Measurements from ENCODE around the gene OTOS.

The OTOS gene

DNA sequence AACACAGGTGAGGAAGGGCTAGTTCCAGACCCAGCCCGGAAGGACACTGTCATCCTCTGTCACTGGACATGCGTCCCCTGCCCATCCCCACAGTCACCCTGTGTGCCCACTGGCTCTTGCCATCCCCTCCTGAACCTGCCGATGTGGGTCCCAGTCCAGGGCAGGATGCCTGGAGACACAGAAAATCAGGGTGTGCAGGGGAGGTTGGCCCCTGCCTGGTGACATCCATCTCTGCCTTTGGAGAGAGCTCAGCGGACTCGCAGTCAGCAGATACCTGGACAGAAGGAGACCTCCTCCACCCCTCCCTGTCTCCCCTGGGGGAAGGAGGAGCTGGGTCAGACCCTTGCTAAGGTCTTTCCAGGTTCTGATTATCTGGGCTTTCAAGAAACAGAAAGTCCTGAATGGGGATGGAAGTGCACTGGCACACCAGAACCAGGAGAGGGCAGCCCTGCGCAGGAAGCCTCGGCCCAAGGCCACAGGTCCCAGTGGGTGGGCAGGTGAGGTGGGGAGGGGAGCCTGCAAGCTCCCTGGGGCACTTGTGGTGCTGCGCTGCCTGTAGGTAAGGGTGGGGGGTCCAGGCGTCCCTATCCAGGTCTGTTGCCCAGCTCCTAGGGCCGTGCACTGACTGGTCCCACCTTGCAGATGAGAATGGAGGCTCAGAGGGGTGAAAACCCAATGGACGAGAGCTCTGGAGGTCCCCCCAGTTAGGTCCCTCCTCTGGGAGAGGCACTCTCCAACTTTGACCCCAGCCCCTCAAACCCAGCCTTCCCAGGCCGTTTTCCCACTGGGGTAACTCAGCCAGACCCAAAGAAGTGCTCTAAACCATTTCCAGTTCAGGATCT is 9.7 kb upstream of the OTOS start:
- no peak for DNase-seq

DNA sequence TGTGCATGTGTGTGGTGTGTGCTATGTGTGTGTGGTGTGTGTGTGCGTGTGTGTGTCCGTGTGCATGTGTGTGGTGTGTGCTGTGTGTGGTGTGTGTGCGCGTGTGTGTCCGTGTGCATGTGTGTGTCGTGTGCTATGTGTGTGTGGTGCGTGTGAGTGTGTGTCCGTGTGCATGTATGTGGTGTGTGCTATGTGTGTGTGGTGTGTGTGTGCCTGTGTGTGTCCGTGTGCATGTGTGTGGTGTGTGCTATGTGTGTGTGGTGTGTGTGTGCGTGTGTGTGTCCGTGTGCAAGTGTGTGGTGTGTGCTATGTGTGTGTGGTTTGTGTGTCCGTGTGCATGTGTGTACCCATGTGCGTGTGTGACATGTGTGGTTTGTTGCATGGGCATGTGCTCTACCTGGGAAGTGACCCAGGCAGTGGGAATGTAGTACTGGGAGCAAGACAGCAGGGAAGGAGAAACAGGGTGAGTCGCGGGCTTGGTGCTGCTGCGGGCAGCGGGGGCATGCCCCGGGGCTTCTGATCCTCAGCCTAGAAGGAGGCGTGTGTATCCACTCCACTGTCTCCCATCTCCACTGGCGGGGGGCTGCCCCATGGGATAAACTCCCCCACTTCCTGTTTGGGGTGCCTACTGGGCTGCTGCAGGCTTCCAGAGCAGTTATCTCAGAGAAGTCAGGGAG is 7.6 kb upstream of the OTOS start:
- no peak for DNase-seq

DNA sequence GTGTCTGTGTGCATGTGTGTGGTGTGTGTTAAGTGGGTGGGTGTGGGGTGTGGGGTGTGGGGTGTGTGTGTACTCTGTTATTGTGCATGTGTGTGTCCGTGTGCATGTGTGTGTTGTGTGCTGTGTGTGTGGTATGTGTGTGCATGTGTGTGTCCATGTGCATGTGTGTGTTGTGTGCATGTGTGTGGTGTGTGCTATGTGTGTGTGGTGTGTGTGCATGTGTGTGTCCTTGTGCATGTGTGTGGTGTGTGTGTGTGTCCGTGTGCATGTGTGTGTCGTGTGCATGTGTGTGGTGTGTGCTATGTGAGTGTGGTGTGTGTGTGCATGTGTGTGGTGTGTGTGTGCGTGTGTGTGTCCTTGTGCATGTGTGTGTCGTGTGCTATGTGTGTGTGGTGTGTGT is 6.9 kb upstream of the OTOS start:
- no peak for DNase-seq

DNA sequence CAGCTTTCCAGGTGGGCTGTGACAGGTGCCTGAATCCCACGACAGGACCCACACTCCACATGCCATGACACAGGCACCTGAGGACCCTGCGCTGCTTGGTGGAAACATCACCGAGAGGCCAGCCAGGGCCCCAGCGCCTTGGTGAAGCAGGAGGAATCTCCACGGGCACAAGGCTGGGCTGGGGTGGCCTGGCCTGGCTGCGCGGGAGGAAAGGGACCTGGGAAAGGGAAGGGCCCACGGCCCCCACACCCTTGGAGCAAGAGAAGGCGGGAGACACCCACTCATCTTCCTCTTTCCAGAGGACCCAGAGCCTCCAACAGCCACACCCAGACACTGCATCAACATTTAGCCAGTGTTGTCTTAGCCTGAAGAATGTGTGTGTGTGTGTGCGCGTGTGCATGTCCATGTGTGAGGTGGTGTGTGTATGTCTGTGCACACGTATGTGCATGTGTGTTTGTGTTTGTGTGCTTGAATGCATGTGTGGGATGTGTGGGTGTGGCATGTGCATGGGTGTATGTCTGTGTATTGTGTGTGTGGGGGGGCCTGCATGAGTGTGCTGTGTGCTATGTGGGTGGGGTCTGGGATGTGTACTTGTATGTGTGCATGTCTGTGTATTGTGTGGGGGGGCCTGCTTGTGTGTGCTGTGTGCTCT is 6.3 kb upstream of the OTOS start:
- no peak for DNase-seq

DNA sequence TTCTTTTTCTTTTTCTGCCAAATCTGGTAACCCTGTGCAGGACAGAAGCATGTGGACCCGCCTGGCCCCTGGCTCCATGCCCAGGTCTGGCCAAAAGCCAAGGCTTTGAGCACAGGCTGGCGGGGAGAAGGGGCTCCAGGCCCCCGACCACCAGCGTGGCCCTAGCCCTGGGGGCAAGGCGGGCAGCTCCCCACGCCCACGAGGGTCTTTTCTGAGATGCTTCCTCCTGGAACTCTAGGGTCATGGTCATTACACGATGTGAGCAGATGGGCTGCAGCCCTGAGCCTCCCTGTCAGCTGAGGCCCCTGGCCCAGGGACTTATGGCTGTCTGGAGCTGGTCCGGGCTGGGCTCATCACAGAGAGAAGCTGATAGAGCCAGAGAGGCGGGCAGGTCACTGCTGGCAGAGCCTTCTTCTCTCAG is 5.7 kb upstream of the OTOS start:
- DNase-seq, result no peak

DNA sequence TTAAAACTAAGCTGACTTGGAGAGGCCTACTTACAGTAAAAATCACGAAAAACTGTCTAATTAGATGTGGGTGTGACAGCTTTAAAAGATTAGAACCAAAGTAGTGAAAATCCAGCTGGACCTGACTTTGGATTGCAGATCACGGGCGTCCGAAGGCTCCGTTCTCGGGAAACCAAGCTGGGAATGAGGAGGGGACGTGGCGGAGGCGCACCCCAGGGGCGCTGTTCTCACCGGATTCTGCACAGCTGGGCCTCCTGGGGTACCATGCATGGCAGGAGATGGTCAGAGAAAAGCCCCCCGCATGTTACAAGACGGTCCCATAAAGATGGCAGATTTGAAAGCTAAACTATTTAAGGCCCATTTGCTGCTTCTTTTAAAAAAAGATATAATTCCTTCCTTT is 5.0 kb upstream of the OTOS start:
- DNase-seq, result no peak

DNA sequence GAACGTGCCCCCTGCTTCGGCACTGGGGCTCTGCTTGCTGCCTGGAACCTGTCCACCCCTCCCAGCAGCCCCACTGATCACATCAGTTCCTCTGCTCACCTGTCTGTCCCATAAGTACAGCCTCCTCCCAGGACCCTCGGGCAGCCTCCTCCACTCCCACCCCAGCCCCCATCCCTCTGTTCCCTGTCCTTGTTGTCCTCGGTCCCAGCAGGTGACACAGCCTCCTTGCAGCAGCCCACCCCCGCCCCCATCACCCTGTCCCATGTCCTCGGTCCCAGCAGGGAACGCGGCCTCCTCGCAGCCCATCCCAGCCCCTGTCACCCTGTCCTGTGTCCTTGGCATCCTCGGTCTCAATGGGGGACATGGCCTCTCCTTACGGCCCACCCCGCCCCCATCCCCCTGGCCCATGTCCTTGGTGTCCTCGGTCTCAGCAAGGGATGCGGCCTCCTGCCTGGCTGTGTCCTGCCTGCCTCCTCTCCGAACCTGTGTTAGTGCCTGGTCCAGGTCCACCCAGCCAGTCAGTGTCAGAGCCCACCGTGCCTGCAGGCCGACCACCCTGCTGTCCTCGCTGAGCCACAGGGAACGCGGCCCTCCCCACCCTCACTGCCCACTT is 4.3 kb upstream of the OTOS start:
- DNase-seq, result no peak

DNA sequence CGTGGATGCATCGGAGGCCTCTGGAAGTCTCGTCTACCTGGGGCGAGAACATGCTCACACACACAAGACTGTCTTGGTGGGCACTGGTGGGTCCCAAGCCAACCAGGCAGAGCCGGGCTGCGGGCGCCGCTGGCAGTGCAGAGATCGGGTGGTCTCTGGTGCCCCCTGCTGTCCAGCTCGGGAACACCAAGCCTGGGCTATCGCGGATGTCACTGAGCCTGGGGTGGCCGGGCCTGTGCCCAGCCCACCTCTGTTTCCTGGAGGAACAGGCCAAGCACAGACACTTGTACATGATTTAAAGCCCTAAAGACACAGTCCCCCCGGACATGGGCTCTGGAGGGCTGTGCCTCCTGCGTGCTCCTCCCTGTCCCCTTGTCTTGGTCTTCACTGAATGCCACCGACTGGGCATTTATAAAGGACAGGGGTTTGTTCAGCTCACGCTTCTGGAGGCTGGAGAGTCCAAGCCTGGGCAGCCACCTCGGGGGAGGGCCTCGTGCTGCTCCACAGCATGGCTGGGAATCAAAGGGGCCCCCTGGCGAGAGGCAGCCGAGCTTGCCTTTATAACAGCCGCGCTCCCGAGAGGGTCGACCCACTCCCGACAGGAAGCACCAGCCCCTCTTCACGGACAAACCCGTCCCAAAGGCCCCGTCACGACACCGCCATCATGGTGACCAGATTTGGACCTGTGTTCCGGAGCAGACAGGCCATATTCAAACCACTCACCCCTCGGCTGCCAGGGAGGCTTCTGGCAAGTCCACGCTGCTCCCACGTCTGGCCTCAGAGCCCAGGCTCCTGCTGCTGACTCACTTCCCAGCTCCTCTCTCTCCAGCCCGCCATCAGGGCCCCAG is 3.6 kb upstream of the OTOS start:
- peak; percentile 64 for DNase-seq

DNA sequence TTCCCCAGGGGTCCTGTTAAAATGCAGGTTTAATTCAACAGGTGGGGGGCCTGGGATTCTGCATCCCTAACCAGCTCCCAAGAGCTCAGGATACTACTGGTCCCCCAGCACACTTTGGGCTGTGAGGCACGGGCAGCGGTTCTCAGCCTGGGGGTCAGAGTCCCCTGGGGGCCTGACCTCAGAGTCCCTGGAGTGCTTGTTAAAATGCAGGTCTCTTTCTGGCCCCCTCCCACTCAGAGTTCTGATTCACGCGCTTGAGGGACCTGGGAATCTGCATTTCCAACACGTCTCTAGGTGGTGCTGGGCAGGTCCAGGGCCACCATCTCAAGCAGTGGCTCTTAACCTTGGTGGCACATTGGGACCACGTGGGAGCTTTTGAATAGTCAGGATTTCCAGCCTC is 2.8 kb upstream of the OTOS start:
- DNase-seq, result no peak

DNA sequence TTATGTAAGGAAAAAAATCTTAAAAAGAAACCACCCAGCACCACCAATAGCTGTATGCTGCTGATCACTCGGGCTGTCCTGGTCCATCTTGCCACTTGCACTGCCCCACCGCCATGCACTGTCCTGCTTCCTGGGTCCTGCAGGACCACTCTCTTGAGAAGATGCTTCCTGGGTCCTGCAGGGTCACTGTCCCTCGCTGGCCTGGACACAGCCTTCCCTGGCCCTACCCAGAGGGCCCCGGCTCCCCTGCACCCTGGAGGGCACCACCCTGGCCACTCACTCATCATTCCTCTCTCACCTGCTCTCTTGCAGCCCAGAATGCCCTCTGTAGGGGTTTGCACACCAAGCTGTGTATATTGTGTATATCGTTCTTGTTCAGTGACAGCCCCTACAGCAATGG is 2.4 kb upstream of the OTOS start:
- no peak for DNase-seq

DNA sequence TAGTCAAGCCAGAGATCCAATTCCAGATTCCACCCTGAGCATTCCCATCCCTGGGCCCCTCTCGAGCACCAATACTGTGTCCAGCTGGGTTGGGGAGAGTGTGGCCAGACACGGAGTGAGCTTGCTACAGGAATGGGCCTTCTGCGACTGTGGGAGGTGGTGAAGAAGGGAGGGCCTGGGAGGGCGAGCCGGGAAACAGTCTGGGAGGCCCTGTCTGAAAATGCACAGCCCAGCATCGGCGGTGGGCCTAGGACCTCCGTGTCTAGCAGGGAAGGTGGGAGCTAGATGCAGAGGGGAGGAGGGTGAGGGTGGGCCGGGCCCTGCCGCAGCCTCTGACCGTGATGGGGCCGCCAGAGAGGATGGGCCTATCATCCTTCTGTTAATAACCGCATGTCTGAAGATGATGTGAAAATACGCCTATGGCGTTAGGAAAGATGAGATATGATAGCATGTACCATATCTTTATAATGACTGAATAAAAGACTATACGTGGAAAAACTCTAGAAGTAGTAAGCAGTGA is 1.9 kb upstream of the OTOS start:
- DNase-seq, result no peak

DNA sequence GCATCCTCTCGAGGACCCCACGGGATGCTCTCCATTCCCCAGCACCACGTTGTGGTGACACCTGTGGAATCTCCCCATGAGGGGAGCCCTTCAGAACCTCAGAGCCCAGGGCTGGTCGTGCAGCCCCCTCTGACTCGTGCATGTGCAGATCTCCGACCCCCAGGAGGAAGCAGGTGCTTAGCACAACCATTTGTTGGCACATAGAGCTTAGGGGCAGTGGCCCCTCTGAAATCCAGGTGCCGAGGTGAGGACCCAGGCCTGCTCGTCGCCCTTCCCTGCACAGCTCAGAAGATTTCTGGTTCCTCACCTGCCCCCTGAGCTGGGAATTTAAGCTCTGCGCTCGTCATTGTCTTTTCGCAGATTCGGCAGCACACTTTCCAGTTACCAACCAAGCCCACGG is 1.3 kb upstream of the OTOS start:
- DNase-seq, result no peak

DNA sequence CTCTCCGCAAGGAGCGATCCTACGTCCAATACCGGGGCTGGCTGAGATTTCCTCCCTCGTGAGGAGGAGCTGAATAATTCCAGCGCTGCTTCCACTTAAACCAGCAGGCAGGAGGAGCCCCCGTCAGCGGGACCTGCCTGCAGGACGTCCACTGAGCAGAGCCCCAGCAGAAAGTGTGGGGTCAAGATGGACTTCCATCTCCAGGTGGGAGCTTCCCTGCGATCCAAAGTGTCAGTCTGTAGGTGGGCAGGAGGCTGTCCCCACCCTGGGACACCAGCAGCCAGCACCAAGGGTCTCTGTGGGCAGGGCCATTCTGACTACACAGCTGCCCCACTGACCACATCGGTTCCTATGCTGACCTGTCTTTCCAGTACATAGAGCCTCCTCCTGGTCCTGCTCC is 462 bp upstream of the OTOS start:
- no peak for DNase-seq

DNA sequence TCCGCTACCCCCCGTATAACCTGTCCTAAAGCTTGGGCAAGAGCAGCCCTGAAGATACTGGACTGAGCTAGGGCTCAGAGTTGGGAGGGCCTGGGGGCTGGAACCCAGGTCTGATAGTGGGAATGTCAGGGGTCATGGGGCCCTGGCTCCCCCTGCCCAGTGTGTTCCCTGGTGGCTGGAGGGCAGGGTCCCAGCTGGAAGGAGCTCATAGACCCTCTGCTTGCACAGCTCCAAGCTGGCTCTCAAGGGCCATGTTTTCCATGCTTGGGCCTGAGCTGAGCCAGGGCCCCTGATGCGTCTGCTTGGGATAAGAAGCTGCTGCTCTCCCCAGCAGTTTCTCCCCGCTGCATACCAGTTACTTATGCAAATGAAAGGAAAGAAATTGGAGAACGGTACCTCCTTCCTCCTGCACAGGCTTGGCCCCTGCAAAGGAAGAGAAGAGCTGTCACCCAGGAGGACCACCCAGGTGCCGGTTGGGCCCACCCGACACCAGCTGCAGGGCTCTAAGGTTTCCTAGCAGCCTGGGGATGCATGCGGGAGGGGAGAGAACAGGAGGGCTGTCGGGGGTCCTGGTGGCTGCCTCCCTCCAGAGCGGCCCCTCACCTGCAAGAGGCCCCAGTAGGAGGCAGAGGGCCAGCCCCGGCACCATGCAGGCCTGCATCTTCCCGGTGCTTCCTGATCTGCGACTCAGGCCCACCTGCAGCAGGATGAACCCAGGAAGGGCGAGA is 628 bp downstream of the OTOS start:
- DNase-seq, result no peak

DNA sequence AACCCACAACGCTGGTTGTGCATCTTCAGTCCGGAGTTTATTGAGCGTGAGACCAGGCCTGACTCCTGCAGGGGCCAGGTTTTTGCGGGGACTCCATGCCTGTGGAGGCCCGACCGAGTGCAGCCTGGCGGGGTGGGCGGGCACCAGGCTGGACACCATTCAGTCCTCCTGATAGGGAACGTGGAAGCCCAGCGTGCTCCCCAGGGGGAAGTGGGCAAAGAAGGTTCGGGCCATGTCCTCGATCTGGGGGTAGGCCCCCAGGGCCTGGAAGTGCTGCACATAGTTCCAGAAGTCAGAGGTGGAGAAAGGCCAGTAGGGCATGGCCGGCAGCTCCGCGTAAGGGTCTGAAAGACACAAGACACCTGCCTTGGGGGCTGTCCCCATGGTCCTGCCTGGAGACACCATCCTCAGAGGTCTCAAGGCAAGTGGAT is 1.4 kb downstream of the OTOS start:
- DNase-seq, result no peak

DNA sequence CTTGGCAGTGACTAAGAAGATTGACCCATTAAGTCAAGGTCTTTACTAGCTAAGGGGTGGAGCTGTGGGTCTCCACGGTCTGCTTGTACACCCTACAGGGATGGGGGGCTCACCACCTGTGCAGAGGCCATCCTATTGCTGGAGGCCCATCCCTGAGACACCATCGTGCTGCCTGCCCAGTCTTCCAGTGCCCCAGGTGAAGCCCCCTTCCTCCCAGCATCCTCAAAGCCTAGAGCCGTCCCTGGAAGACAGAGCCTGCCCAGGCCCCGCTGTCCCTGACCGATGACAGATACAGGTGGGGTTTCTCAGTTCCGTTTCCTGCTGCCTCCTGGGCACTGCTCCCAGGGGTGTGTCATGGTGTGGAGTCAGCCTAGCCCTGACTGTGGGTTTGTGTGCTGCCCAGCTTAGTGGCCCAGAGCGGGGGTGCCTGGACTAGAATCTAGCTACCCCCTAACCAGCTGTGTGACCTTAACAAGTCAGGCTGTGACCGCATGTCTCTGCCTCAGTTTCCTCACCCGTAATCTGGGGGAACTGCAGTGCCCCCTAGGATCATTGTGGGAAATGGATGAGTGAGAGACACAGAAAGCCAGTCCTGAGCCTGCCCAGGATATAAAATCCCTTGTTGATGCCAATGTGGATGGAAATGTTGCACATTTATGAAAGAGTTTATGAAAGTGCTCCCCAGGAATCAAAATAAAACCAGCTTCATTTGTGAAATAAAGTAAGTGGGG is 2.0 kb downstream of the OTOS start:
- no peak for DNase-seq

DNA sequence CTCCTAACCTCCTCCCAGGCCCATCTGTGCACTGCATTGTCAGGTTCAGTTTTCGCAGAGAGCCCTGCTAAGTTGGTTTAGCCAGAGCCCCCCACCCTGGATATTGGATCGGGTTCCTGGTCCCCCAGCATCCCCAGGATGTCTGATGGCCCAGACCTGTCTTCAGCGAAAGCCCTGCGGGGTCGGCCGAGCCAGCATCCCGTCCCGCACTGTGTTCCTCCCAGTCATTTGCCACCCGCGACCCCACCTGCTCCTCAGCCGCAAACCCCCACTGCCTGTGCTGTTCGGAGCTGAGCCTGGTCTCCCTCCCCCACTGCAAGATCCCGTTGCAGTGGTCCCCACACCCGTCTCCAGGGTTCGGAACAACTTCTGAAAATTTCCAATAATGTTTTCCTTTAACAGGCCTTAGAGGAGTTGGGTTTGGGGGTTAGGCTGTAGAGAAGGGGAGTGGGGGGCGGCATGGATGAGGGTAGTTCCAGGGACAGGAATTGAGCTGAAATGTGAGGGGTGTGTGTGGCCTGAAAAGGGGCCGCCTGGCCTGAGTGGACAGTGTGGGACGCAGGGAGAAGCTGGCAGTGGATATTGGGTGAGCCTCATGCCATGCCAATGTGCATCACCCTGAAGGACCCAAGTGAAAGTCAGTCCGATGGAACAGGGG is 2.7 kb downstream of the OTOS start:
- no peak for DNase-seq

DNA sequence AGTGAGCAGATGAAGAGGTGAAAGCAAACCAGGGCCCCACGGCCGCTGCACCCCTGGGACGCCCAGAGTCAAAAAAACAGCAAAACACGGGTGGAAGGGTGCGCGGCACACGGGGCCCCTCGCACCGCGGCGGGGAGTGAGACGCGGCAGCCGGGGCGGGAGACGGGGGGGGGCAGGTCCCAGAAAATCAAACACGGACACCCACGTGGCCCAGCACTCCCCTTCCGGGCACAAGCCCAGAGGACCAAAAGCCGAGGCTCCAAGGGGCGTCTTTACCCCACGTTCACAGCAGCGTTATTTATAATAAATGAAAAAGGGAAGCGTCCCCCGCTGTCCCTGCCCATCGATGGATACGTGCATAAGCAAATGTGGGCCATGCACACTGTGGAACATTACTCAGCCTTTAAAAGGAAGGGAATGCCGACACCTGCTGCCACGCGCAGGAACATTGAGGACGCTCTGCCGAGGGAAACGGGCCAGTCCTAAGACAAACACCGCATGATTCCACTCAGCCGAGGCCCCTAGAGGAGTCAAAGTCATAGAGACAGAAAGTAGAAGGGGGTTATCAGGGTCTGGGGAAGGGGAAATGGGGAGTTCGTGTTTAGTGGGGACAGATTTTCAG is 3.7 kb downstream of the OTOS start:
- DNase-seq, result no peak

DNA sequence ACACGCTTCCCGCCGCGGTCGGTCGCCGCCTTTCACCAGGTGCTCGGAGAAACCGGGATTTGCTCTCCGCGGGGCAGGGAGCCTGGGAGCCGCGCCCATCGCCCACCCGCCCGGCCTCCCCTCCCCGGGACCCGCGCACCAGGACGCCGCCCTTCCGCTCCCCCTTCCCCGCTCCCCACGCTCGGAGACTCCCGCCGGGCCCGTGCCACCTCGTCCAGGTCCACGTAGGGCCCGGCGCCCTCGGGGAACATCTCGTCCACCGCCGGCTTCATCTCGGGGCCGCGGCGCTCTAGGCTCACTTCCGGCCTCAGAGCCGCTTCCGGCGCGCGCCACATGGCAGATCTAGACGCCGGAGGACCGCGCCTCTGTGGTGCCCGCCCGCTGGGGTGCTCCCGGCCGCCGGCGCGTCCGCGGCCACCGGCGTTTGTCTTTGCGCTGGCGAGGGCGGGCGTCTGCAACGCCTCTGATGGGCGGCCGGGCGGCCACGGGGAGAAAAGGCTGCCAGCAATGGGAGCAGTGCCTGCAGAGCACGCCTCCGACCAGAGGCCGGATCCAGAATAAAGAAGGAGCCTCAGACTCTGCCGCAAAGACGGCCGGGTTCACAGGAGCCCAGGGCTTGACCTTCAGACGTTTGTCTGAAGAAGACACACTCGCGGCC is 4.3 kb downstream of the OTOS start, which contains the start of gene COPS9:
COPS9 (minus strand) TSS at position 293 of the 658 bp plus-strand sequence; CDS start at position 272, 21 bp downstream.
- DNase-seq, result peak; percentile 89

Measured in CD4-positive, alpha-beta T cell treated with Interleukin-4 for 4 hours (primary cell).